Prostate gland (tissue), 2 donors: ENCODE data around the gene ZEB2. TPM values are rescaled to one million over a fixed set of nuclear protein-coding genes. Genes with fewer than 3 reads are reported as not detected.

ENCODE experiments used
- DNase-seq: peaks from one replicate; pipeline ENCODE4 v3.0.0-alpha.2; 2019; ENCODE audit warnings: low spot score
- H3K27ac ChIP-seq, 2 donors: fragments of 200-600 bp; sonication (generic); 2 replicates each; pipeline ENCODE4 v1.5.1; 2017 to 2019
- H3K27me3 ChIP-seq: fragments of 200-600 bp; sonication (generic); replicated peaks from 2 replicates; pipeline ENCODE4 v1.5.1; 2019; ENCODE audit not compliant: insufficient read depth
- H3K36me3 ChIP-seq, 2 donors: fragments of 200-600 bp; sonication (generic); 1 replicate in 1 of 2; 2 replicates in 1 of 2; pipeline versions ENCODE4 v1.5.1 to v1.8.1; 2017 to 2019
- H3K4me1 ChIP-seq: fragments of 200-600 bp; sonication (generic); replicated peaks from 2 replicates; pipeline ENCODE4 v1.5.1; 2019
- H3K4me3 ChIP-seq, 2 donors: fragments of 200-600 bp; sonication (generic); 2 replicates each; pipeline ENCODE4 v1.5.1; 2017 to 2019
- H3K9me3 ChIP-seq: fragments of 200-600 bp; sonication (generic); 2 replicates; pipeline ENCODE4 v1.5.1; 2017
- POLR2A ChIP-seq: fragments of 450-650 bp; IDR thresholded peaks from one replicate; pipeline ENCODE4 v1.6.1; 2016; ENCODE audit warnings: antibody characterized with exemption, mild to moderate bottlenecking
- POLR2AphosphoS5 ChIP-seq: sonication (generic); formaldehyde crosslinking; IDR thresholded peaks from one replicate; pipeline ENCODE4 v1.6.1; 2017; ENCODE audit warnings: antibody characterized with exemption
- WGBS: methylation state at CpG from one replicate; pipeline ENCODE4 v1.1.5; 2018; 5-methylcytosine and 5-hydroxymethylcytosine counted together
- intact Hi-C: fragments of 100-400 bp; cut with DNase I; formaldehyde crosslinking; loops from one replicate; pipeline ENCODE4 v1.14.2; 2022
- total RNA-seq, 2 donors: library from RNA; depleted of rRNA; stranded (reverse); fragments of >200 nt; gene quantifications; one replicate each; pipeline ENCODE4 v1.1.0, GENCODE V29; 2016
- TF ChIP-seq, protein P1 (sequence below), 4 experiments: fragments of 200-600 bp in 2 of 4; fragments of 450-650 bp in 2 of 4; sonication (generic) in 2 of 4; IDR thresholded peaks; 1 replicate in 3 of 4; 2 replicates in 1 of 4; pipeline ENCODE4 v1.5.1; 2016 to 2019; ENCODE audit warnings: antibody characterized with exemption in 4 of 4, mild to moderate bottlenecking in 2 of 4, moderate library complexity in 2 of 4

ZEB2 gene
- total RNA-seq, 2 donors from 2014 or later, result 13.1 to 80.4 TPM

DNA sequence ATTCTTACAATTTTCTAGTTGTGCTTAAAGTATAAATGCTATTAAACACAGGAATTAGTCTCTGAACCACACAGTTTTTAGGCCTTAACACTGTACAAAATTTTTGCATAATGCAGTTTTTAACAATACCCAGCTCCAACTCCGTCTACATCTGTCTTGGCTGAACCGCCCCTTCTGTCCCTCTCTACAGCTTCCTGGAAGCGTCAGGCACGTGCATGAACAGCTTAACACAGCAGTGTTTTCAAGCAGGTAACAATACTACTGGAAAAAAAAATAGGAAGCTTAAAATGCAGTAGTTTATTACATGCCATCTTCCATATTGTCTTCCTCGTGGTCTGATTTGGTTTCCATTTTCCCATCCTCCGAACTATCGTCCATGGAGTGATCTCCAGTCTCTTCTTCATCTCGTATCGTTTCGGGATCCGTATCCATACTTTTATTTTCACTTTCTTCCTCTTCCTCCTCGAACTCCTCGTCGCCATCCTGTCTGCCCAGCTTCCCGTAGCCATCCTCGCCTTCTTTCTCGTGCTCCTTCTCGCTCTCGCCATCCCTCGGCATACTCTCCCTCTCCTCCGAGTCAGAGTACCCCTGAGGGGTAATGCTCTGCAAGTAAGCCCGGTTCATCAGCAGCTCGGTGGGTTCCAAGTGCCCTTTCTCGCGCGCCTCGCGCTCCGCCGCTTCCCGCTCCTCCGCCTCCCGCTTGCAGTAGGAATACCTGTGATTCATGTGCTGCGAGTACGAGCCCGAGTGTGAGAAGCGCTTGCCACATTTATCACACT, 130.6 kb downstream of the ZEB2 start:
- Histone ChIP-seq H3K9me3 (no peaks in the 10 kb centered on the region), H3K4me3 (peak overlapping the region; percentile 28 to 44), H3K4me1 (no peaks in the 10 kb centered on the region), H3K27me3 (no peaks in the 10 kb centered on the region), H3K36me3 (no peaks in the 10 kb centered on the region), H3K27ac (peak overlapping the region in 1 of 2 donors; percentile 4)
- TF ChIP-seq, protein P1, sequence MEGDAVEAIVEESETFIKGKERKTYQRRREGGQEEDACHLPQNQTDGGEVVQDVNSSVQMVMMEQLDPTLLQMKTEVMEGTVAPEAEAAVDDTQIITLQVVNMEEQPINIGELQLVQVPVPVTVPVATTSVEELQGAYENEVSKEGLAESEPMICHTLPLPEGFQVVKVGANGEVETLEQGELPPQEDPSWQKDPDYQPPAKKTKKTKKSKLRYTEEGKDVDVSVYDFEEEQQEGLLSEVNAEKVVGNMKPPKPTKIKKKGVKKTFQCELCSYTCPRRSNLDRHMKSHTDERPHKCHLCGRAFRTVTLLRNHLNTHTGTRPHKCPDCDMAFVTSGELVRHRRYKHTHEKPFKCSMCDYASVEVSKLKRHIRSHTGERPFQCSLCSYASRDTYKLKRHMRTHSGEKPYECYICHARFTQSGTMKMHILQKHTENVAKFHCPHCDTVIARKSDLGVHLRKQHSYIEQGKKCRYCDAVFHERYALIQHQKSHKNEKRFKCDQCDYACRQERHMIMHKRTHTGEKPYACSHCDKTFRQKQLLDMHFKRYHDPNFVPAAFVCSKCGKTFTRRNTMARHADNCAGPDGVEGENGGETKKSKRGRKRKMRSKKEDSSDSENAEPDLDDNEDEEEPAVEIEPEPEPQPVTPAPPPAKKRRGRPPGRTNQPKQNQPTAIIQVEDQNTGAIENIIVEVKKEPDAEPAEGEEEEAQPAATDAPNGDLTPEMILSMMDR (IDR thresholded peaks at IDR 0.05), result no peak
- TF ChIP-seq POLR2AphosphoS5 (no peak), POLR2A (no peak)
- DNase-seq, result no peak
- intact Hi-C loops, result no loop called here
- 42% methylated on average over 37 of the region's 37 CpGs for WGBS

DNA sequence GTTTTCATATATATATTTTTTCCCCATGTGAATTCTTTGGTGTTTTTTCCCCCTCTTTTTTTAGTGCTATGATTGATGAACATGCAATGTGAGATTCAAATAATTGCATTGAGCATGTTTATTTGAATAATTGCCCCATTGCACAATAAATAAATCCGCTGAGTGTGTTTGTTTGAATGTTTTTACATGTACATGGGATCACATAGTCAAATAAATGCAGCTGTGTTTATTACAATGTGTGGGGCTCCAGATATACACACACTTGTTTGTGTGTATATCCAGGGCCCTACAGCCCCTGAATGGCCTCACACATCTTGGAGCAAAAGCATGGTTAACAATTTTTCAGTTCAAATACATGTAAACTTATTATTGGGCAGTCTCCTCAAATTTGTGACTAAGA, 134.5 kb downstream of the ZEB2 start:
- no peak for DNase-seq
- no peak overlapping the region for H3K4me3 ChIP-seq
- H3K9me3 ChIP-seq, result no peaks in the 10 kb centered on the region
- 94% methylated on average over 1 of the region's 1 CpG for WGBS
- no peaks in the 10 kb centered on the region for H3K36me3 ChIP-seq
- H3K27ac ChIP-seq, result no peak overlapping the region
- no peaks in the 10 kb centered on the region for H3K27me3 ChIP-seq
- H3K4me1 ChIP-seq, result no peaks in the 10 kb centered on the region
- intact Hi-C loops, result no loop called here
- TF ChIP-seq POLR2A (no peak), POLR2AphosphoS5 (no peak)
- TF ChIP-seq, protein P1 (IDR thresholded peaks at IDR 0.05), result no peak

DNA sequence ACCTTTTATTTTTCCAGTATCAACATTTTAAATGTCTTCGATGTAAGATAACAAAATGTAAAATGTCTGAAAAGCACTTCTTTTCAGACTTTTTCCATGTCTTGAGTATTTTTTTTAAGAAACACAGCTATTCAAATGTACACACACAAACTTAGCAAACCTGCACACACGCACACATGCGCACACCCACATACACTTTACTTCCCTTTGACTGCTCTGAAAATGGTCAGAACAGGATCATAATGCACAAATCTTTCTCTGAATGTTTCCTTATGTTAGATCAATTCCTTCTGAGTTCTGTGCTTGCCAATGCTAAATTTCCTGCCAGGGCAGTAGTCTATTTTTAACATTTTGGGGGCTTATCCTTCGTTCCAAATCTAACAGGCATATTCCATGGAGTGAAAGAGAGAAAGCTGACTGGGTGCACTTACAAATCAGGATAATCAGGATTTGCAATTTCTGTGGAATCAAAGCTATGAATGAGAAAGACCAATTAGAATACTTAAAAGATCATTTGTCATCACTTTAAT, 136.3 kb downstream of the ZEB2 start:
- WGBS, result 87% methylated on average over 4 of the region's 4 CpGs
- H3K4me3 ChIP-seq, result no peak overlapping the region
- TF ChIP-seq POLR2A (no peak), POLR2AphosphoS5 (no peak)
- TF ChIP-seq, protein P1 (IDR thresholded peaks at IDR 0.05), result no peak
- no peaks in the 10 kb centered on the region for H3K4me1 ChIP-seq
- intact Hi-C loops, result no loop called here
- no peak for DNase-seq
- no peaks in the 10 kb centered on the region for H3K36me3 ChIP-seq
- H3K9me3 ChIP-seq, result no peaks in the 10 kb centered on the region
- no peaks in the 10 kb centered on the region for H3K27me3 ChIP-seq
- no peak overlapping the region for H3K27ac ChIP-seq

DNA sequence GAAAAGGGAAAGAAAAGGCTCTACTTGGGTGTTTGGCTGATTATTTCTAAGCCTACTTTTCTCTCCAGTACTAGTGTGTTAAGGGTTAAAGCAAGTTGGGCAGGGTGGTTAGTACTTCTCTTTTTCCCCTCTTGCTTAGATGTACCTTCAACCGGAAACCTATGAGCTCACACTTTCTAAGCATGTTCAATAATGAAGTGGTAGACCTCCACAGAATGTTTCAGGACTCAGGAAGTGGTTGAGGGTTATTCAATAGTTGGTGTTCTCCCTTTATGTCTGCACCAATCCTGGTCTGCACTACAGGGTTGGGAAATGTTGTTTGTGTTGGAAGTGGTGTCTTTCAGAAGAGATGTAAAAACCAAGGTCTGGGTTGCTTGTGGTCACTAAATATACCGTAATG, 137.1 kb downstream of the ZEB2 start:
- WGBS, result 88% methylated on average over 2 of the region's 2 CpGs
- Histone ChIP-seq H3K4me3 (no peak overlapping the region), H3K4me1 (no peaks in the 10 kb centered on the region), H3K27ac (no peak overlapping the region), H3K27me3 (no peaks in the 10 kb centered on the region), H3K36me3 (no peaks in the 10 kb centered on the region), H3K9me3 (no peaks in the 10 kb centered on the region)
- intact Hi-C loops, result no loop called here
- DNase-seq, result no peak
- no peak for TF ChIP-seq POLR2AphosphoS5
- TF ChIP-seq, protein P1 (IDR thresholded peaks at IDR 0.05), result no peak
- no peak for TF ChIP-seq POLR2A

DNA sequence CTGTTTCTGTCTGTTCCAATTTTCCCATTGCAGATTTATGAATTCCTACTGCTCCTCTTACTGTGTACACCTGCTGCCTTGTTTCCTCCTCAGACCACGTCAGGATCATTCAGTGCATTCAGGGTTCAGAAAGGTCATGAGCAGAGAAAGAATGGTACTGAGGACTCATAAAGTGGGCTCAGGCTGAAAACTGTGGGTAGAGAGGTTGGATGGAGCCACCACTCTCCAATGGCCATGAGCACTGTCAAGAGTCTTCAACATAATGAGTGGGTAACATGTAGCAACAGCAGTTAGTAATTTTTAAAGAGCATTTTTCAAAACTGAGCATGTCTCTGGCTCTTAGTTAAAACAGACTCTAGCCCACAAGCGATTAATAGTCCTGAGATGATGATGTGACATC, 138.2 kb downstream of the ZEB2 start:
- Histone ChIP-seq H3K27ac (no peak overlapping the region), H3K27me3 (no peaks in the 10 kb centered on the region), H3K4me1 (no peaks in the 10 kb centered on the region), H3K9me3 (no peaks in the 10 kb centered on the region), H3K36me3 (no peaks in the 10 kb centered on the region), H3K4me3 (no peak overlapping the region)
- DNase-seq, result no peak
- no peak for TF ChIP-seq POLR2AphosphoS5
- TF ChIP-seq, protein P1 (IDR thresholded peaks at IDR 0.05), result no peak
- TF ChIP-seq POLR2A, result no peak
- 79% methylated on average over 2 of the region's 2 CpGs for WGBS
- intact Hi-C loops, result no loop called here
